Fibroblast of skin of abdomen (primary cell): ENCODE results near the gene SCD5.
A peak's percentile ranks its signal among the peaks of the same experiment; 100 is the strongest.

Source experiments
- DNase-seq: peaks from one replicate; pipeline ENCODE4 v3.0.0-alpha.2; 2013

The SCD5 gene

DNA sequence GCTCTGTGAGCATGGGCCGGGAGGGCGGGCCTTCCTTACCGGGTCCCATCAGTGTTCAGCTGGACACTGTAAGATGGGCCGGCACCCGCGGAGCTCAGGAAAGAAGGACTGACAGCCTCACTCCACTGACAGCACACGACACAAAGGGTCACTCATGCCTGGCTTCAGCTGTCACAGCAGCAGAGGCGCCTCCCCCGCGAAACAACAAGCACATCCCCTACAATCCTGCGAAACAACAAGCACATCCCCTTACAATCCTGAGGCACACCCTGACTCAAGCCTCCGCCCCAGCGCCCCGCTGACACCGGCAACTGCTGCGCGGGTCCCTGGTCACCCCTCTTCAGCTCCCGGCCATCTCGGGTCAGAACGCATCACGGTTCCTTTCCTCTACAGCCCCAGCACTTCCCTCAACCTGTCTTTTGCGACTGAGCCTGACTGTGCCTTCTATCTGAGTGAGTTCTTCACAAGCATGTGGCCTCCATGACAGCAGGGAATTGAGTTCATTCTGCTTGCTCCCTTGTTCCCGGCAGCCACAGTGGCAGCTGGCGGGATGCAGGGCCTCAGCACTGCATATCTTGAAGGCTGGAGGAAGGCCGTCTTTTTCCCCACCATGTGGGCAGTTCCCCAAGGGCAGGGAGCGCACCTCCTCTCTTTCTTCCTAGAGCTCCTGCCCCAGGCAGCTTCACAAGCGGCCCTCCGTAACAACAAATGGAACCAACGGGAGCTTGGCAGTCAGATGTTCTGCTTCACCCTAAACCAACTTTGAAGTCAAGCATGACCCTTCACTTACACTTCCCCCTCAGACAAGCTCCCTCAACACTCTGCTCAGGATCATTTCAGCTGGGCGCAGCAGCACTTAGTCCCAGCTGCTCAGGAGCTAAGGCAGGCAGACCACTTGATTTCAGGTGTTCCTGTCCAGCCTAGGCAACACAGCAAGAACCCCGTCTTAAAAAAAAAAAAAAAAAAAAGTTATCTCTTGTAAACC lies 39.6 kb downstream of the SCD5 start:
- DNase-seq, result no peak

DNA sequence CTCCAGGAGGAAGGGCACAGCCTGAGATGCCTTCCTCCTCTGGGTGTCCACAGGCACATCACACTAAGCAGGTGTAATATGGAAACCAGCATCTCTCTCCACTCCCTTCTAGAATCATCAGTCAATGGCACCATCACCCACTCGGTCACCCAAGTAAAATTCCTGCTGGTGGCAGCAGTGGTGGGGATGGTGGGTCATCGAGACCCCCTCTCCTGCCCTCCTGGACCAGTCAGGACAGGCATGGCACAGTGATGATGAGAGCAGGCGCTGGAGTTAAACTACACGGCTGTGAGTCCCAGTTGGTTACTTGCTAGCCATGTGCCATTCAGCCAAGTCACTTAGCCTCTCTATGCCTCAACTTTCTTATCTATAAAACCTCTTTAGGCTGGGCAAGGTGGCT lies 42.5 kb downstream of the SCD5 start:
- no peak for DNase-seq

DNA sequence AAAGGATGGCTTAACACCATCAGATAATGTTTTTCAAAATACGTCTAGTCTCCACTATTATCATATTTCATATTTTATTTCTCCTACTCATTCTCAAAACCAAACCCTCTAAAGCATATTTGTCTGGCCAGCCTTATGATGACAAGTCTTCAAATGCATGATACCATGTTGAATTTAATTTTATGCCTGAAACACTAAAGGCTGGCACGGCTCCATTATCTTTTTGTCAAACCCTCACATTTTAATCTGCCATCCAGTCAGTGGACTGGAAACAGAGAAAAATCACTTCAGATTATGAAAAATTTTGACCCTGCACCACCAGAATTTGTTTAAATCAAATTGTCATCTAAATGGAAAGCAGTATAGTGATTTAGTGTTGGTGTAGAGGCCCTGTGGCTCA lies 42.9 kb downstream of the SCD5 start:
- no peak for DNase-seq

DNA sequence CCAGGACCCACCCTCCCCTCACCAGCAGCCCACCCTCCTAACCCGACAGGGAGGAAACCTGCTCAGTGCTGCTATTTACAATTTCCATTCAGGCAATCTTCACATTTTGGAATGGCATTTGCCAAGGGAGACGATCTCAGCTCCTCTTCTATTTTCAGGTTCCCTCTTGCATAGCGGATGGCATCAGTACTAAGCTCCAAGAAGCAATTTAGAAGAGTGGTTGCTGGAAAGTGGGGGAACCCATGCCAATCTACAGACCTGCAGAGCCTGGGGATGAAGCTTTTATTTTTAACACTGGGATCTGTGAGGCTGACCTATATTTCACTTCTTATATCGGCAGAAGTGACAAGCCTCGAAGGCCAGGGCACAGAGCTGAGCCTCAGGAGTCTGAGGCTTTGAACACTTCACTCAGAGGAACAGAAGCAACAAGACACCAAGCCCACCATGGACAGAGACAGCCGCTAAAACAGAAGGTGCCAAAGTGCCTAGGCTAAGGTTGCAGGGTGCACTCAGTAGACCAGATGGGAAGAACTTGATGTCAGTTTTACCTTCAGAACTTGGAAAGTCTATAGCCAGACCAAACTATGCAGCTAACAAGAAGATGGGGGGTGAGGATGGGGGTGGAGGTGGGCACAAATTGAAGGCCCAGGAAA lies 44.0 kb downstream of the SCD5 start:
- no peak for DNase-seq

DNA sequence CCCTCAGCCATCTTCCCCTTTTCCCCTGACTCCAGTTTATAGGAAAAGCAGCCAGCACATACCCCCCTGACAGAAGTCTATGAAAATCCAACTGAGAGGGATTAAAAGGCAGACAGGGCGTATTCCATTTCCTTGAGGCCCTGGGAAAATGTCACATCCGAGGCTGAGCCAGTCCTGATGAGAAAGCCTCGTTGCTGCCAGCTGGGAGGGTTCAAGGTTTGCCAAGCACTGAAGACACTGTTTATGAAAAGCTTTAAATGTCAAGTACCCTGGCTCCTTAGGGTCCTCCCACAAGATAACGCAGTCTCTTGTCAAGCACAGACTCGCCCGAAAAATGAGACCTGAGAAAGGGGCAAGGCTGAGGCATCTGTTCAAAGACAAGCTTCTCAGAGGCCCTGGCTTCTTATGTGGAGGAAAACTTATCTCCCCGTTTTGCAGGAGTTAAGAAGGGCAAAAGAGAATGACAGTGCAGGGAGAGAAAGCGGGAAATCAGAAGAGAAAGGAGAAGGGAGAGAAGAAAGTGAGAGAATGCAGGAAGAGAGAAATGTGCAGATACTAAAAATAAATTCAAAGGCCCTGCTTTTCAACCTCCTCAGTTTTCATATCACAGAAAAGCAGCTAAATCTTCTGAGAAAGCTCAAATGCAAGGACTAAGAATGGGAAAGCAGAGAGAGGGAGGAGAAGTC lies 44.7 kb downstream of the SCD5 start:
- no peak for DNase-seq

DNA sequence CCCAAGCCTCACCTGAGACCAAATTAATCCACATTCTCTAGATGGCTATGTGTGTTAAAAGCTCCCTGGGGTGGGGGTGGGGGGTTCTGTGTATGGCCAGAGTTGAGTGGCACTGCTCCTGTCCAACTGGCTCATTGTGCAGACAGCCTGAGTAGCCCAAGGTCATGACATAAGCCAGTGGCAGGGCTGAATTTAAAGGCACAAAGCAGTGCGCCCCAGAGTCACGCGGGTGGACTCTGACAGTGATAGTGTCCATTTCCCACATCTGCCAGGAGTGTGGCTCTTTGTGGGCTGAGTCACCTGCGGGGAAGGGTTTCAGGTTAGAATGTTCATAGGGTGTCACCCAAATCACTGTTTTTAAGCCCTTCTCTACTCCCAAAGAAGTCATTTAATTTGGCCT lies 45.4 kb downstream of the SCD5 start:
- no peak for DNase-seq

DNA sequence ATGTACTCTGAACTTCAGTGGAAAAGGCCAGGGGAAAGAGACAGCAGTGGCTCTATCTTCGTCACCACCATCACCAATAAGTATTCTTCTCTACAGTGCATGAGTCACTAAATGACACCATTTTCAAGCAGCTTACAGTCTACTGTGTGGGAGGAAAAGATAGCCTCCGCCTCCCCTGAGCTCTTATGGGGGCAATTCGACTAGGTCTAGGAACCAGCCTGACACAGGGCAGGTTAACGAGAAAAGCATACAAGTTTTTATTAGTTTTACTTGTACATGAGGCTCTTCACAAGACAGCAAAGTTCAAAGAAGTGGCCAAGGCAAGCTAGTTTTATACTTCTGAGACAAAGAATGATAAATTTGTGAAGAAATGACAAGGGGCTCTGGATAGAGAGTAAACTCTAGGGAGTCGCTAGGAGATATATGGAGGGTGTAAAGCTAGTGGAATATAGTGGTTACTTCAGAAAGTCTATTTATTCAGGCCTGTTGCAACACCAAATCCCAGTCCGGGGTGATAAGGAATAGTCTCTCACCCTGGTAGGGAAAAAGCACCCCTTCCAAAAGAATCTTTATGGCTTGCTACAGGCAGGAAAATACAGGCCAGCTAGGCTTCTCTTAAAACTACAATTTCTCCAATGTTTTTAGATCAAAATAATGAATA lies 49.7 kb downstream of the SCD5 start:
- DNase-seq, result no peak

DNA sequence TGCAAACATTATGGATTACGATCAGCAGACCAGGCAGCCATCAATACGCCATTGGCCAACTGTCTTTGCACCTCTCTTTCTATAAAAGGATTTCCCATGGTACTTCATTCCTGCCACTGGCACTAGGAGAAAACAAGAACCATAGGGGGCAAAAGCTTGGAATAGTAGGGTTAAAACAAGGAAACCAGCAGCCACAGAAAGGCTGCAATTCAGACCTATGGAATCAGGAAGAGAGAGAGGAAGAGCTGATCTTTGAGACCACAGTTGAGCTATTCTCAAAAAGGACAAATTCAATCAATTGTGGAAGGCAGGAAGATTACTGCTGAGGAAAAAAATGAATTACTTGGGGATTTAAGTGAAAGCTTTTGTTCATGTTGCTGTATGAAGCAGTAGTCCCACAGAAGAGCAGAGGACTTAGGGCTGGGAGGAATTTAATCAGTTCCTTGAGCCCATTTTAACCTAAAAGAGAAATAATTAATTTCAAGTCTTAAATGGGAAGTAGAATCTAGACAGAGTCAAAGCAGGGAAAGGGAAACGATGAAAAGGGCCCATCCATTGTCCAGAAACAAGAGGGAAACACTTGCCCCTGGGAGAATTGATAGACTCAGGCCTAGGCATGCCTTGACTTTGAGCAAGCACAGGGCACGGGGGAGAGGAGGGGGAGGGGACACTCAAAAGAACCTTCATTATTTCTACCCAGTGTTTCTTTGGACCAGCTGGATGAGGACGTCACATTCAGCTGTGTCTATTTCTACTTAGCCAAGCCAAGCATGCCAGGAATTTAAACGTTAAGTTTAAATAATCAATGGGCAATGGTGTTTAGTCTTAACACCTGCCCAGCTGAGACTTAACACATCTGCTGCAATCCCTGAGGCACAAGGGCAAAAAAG lies 50.7 kb downstream of the SCD5 start:
- DNase-seq, result no peak

DNA sequence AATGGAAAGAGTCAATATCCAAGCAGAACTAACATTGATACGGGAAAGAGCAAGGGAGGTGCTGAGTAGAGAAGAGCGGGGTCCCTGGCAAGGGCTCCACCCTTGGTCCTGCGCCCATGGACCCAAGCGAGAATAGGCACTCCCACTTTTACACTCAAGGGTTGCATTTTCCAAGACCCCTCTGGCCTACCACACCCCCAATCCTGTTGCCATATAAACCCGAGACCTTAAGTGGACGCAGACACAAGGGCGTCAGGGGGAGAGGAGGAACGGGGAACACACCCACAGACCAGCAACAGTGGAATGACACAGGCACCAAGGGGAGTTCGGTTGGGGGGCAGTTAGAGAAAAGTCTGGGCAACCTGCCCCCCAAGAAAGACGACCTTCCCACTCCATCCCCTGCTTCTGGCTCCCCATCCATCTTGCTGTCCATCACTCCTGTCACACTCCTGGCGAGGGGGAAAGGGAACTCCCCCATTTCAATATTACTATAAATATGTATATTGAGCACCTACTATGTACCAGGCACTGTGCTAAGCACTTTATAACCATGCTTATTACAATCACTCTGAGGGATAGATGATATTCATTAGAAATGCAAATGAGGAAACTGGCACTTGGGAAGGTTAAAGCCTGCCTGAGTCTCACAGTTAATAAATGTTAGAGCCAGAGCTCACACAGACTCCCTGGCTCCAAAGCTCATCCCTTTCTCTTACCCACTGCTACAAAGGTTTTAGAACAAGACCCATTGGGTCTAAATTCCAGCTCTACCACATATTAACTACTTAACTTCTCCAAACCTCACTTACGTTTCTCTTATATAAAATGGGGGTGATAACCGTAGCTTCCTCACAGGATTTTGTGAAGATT lies 51.7 kb downstream of the SCD5 start:
- DNase-seq, result no peak

DNA sequence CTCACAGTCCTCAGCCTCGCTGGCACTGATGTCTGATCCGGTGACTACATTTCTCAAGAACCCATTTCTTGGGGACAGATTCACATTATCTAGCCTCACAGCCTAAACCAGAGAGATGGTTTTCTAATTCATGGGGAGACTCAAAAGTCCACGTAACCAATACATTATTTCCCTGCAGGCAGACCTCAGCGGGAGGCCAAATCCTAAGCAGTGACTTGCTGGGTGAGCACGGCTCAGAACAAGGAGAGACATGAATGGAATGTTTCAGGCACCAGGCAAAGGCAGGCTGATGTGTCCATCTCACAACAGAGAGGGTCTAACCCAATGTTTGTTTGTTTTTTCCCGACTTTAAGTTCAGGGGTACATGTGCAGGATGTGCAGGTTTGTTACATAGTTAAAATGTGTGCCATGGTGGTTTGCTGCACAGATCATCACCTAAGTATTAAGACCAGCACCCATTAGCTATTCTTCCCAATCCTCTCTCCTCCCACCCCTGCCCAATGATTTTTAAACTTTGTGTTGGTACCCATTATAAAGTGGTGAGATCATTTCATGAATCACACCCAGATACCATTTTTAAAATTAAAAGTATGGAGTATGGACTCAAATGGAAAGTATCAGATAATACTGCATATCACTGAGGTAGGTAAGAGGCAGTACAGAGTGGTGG lies 53.3 kb downstream of the SCD5 start:
- DNase-seq, result peak; percentile 85

DNA sequence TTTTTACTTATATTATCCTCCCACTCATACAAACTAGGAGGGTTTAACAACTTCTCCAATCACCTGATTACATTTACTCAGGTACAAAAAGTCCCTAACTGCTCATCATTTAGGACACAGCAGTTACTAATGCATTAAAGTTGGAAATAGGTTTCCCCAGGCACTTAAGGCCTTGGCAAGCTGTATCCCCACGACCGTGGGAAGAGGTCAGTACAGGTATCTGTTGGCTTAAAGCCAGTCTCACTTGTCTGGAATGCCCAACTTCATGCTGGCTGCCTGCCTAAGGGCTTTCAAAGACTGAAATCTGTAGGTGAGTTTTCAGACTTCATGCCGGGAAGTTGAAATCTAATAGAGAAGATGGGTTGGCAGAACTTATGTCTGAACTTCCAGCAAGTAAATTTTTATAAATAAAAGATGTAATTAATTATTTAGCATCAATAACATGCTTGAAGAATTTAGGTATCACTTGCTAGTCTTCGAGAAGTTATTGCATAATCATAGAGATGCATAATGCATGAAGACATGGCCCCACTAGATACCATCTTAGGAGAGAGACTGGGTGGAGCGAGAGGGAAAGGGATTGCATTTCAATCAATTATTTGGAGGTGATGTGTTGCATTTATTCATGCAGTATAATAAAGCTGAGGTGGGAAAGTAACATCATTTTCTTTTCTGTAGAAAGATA lies 54.2 kb downstream of the SCD5 start:
- no peak for DNase-seq

DNA sequence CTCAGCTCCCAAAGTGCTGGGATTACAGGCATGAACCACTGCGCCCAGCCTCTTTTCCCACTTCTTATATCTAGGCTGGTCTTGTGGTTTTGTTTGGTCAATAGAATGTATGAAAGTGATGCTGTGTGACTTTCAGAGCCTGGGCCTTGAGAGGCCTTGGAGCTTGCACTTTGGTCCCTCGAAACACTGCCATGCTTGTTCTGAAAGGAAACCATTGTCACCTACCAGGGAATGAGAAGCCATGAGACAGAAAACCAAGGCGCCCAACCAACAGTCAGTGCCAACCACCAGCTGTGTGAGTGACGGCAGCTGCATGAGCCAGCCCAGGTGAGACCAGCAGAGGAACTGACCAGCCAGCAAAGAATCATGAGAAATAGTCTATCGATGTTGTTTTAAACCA lies 57.4 kb downstream of the SCD5 start:
- no peak for DNase-seq

DNA sequence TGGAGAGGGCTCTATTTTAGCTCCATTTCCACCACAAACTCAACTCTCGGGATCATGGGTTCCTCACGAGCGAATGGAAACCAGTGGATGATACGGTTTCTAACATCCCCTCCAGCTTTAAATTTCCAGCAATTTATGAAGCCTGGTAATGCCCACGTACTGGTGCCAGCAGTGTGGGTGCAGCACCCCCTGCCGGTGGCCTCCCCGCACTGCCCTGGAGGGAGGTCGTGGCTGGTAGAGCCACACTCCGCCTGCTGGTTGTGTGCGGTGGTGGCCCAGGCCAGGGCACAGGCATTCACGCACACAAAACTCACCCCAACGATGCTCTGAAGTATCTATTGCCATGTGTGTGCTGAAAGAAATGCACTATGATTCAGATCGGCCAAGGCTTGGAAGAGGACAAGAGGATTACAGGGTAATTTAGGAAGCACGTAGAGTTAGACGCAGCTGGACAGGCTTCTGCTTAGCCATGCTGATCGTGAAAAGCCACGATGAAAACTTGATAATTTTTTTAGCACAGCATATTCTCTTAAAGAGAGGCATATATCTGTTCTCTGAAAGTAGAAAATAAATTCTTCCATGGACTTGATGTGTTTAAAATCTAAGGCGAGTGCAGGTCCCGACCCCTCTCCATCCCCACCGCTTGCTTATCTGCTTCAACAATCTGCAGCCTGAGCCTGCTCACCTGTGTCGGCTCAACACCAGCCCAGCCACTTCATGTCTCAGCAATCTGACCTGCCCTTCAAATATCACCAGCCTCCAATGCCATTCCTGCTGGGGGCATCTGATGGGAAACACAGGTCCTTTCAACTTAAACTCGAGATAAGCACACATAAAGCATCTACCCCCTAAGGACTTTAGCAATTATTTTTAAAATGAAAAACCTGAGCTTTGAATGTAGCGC lies 59.1 kb downstream of the SCD5 start:
- DNase-seq, result peak; percentile 47

DNA sequence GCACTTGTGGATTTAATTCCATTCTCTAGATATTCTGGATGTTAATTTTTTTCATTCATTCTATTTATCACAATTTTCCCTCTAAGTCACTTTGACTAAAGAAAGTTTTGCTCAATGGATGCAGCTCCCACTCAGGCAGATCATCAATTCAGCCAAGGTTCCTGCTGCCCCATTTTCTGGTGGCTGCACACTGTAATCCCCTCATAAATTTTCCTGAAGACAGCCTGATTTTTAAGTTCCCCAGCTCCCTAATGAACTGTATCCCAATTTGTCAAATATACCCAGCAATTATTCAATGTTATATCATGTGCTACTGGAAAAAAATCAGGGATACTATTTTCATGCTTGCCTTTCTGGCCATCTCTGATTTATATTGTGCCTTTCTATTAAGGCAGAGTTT lies 61.2 kb downstream of the SCD5 start:
- no peak for DNase-seq

DNA sequence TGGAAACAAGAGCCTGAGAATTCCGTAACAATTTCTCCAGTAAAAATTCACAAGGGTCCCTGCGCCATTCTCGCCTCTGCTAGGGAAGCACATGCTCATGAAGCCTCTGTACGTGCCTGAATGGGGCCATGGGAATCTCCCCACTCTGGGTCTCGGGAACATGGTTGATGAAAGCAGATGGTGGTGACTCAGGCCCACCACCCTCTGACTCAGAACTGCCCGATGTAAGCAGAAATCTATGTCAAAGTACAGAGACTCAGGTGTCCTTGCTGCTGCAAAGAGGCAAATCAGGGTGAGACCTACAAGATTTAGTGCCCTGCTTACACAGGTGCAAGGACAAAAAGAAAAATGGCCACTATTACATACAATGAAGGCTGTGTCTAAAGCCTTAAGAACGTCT lies 65.0 kb downstream of the SCD5 start:
- DNase-seq, result peak; percentile 55

DNA sequence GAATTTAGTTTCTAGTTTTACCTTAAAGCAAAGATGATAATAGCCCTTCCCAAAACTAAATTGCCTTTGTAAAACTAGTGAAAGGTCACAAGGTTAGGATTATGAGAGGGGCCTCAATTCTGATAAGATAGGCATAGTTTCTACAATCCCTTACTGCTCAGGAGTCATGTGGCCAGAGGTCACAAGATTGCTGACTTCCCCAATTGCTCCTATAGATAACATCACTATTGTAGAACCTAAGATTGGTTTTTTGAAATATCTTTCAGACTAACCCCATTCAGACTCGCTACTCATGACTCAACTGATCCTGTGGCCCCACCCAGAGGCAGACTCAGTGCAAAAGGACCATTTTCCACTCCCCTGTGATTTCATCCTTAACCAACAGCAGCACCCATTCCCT lies 70.3 kb downstream of the SCD5 start:
- DNase-seq, result no peak

DNA sequence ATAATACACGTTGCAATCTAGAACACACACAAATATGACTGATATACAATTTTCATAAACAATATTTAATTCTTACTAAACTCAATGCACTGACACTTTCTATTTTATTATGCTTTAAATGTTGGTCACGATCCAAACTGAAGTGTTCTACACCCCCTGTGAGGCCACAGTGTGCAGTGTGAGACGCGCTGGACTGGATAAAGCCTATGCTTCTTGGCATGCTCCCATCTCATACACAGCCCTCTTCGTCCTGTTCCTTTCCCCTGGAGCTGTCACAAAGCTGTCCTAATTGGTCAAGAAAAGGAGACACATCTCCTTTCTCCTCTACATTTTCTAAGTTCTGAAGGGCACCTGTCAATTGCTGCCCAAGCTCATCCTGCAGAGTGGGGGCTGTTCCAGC lies 72.0 kb downstream of the SCD5 start:
- DNase-seq, result no peak

DNA sequence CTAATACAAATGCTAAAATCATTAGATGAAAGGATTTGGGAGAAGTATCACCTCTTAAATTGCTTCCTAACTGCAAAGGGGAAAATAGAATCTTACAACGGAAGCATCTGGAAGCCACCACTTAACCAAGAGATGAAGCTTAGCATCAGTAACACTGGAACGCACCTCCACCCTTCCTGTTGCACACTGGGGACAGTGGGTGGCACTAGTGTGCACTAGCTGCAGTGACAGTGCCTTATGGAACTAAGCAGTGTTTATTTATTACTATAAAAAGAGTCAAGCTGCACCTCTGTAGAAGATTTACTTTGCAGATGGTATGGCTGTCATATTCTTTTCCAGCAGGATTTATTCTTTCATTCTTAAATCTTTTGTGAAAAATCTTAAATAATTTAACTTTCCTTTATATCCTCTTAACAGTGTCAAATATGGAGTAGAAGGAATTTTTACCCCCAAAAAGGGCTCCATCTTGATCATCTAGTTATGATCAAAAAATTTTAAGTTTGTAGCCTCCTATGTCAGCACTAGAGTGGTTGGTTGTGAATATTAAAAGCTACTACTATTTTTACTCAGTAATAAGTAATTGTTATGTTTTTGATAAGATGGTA lies 76.7 kb downstream of the SCD5 start:
- DNase-seq, result peak; percentile 17
